Caco-2 (cell line): Measurements from ENCODE around the gene CHRM1. TPM values are rescaled to one million over a fixed set of nuclear protein-coding genes. Genes with fewer than 3 reads are reported as not detected.

Experiments used
- BruUV-seq: library from RNA; stranded (reverse); fragments of 400-500 nt; replicated peaks from 2 replicates; lab custom pipeline; 2021; lab: Mats Ljungman, UMichigan
- CTCF ChIA-PET: fragments of 300-600 bp; sonication (Branson Sonifier 250); formaldehyde crosslinking; loops from one replicate; lab custom pipeline; 2022; ENCODE audit warnings: antibody characterized with exemption; lab: Charles Lee
- POLR2A ChIA-PET: fragments of 300-600 bp; sonication (Branson Sonifier 250); formaldehyde crosslinking; loops from one replicate; lab custom pipeline; 2022; ENCODE audit warnings: antibody characterized with exemption; lab: Charles Lee
- DNase-seq, 2 experiments: peaks; one replicate each; pipeline versions ENCODE4 v3.0.0 to v3.0.0-alpha.2; 2020 to 2022
- H3K27me3 ChIP-seq: replicated peaks from 2 replicates; pipeline ENCODE4 v1.6.0; 2011; ENCODE audit warnings: low read length; ENCODE audit not compliant: control insufficient read depth, insufficient read depth
- H3K36me3 ChIP-seq: 2 replicates; pipeline ENCODE4 v1.5.1; 2011; ENCODE audit warnings: low read length; ENCODE audit not compliant: control insufficient read depth, insufficient read depth
- H3K4me1 ChIP-seq: fragments of 250-450 bp; sonication (Bioruptor Pico); 2 replicates; pipeline ENCODE4 v1.5.1; 2020; ENCODE audit warnings: mild to moderate bottlenecking
- H3K4me3 ChIP-seq: 2 replicates; pipeline ENCODE4 v1.5.1; 2011; ENCODE audit warnings: low read depth, mild to moderate bottlenecking, control low read depth, low read length
- H3K9me3 ChIP-seq: fragments of 250-450 bp; sonication (Bioruptor Pico); 2 replicates; pipeline ENCODE4 v1.5.1; 2020; ENCODE audit warnings: mild to moderate bottlenecking, moderate library complexity
- H3K27ac Mint-ChIP-seq: one replicate; pipeline ENCODE4 v1.8.0; 2022; ENCODE audit warnings: mixed read lengths; ENCODE audit not compliant: unreplicated experiment
- H3K27me3 Mint-ChIP-seq: one replicate; pipeline ENCODE4 v1.8.0; 2022; ENCODE audit warnings: mixed read lengths; ENCODE audit not compliant: insufficient read depth, unreplicated experiment
- H3K36me3 Mint-ChIP-seq: one replicate; pipeline ENCODE4 v1.8.0; 2022; ENCODE audit warnings: mild to moderate bottlenecking, mixed read lengths; ENCODE audit not compliant: insufficient read depth, unreplicated experiment
- H3K4me1 Mint-ChIP-seq: one replicate; pipeline ENCODE4 v1.8.0; 2022; ENCODE audit warnings: low read depth, mixed read lengths; ENCODE audit not compliant: unreplicated experiment
- H3K4me3 Mint-ChIP-seq: one replicate; pipeline ENCODE4 v1.8.0; 2022; ENCODE audit warnings: mild to moderate bottlenecking, moderate library complexity, mixed read lengths; ENCODE audit not compliant: unreplicated experiment
- H3K9me3 Mint-ChIP-seq: one replicate; pipeline ENCODE4 v1.8.0; 2022; ENCODE audit warnings: mixed read lengths; ENCODE audit not compliant: unreplicated experiment
- CTCF ChIP-seq, 2 experiments: fragments of 200-600 bp in 1 of 2; IDR thresholded peaks; 1 replicate in 1 of 2; 2 replicates in 1 of 2; pipeline versions ENCODE4 v1.5.1 to v1.8.0; 2011 to 2022; ENCODE audit warnings: antibody characterized with exemption in 1 of 2, control low read depth in 1 of 2, inconsistent platforms in 1 of 2, low read depth in 1 of 2, low read length in 1 of 2, mild to moderate bottlenecking in 1 of 2, moderate library complexity in 1 of 2; ENCODE audit not compliant: insufficient read depth in 1 of 2, severe bottlenecking in 1 of 2, unreplicated experiment in 1 of 2
- intact Hi-C: fragments of 100-400 bp; cut with micrococcal nuclease; formaldehyde crosslinking; loops from one replicate; pipeline ENCODE4 v1.10.0; 2022; ENCODE audit not compliant: unreplicated experiment
- total RNA-seq: library from RNA; stranded (reverse); gene quantifications from 2 replicates; pipeline ENCODE4 v1.2.3, GENCODE V29; 2022

Gene CHRM1
- total RNA-seq, 1 experiment from 2014 or later, result not detected

DNA sequence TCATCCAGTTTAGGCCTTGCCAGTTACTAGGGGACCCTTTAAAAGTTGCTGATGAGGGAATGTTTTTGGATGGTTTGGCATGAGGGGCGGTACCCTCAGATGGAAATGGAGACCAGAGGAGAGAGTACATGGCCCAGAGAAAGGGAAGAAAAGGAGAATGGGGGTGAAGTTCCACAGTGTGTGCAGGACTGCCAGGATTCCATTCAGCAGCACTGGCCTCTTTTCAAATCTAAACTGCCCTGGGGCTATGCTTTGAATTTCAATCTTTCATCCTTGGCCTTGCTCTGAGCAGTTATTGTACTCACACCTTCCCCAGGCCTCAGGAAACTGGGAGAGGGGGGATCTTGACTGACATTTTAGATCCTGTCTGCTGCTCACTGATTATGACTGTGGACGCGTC is 37.5 kb downstream of the CHRM1 start:
- DNase-seq, result no peak
- Histone ChIP-seq H3K9me3 (no peaks in the 10 kb centered on the region), H3K4me1 (peaks cover 67% of the 10 kb centered on the region), H3K27me3 (no peaks in the 10 kb centered on the region), H3K36me3 (peaks cover 27% of the 10 kb centered on the region), H3K4me3 (0 out of 2 replicates have a peak overlapping the region, but pooled peaks have one; percentile 11)
- TF ChIP-seq CTCF (IDR thresholded peaks at IDR 0.05; ENCODE audit: insufficient read depth in 1 of 2, low read depth in 1 of 2, low read length in 1 of 2, severe bottlenecking in 1 of 2, unreplicated experiment in 1 of 2), result no peak
- Mint-ChIP-seq H3K4me3 (peak overlapping the region; percentile 97), H3K9me3 (no peaks in the 10 kb centered on the region), H3K27me3 (no peaks in the 10 kb centered on the region), H3K4me1 (peaks cover 53% of the 10 kb centered on the region), H3K27ac (peak overlapping the region; percentile 99), H3K36me3 (peaks cover 100% of the 10 kb centered on the region)
- ChIA-PET CTCF (interaction anchor here (0.9 kb wide), 1 partner anchor 42 kb away, joined by 3 read pairs; no protein-coding TSS in a partner anchor), POLR2A (interaction anchor here (0.5 to 2.2 kb wide), 5 partner anchors 26 to 52 kb away, joined by 3 to 8 read pairs (median 4); partner anchors contain the start of genes STX5 and TEX54)
- intact Hi-C loops, result no loop called here
- no TSS peak for BruUV-seq

- Mint-ChIP-seq H3K4me3 (peak overlapping the region; percentile 97), H3K36me3 (peaks cover 100% of the 10 kb centered on the region)
- intact Hi-C loops, result no loop called here
Measured at GRCh38 chr11:62882788-62883501, 38.2 kb downstream of the CHRM1 start.

GRCh38 chr11:62882431-62882749 is 38.8 kb downstream of the CHRM1 start:
- peaks cover 20% of the 10 kb centered on the region for H3K36me3 ChIP-seq

More at GRCh38 chr11:62882788-62883501, 38.2 kb downstream of the CHRM1 start:
- POLR2A ChIA-PET, result interaction anchor here (0.7 kb wide), 2 partner anchors 51 to 764 kb away, joined by 3 read pairs; no protein-coding TSS in a partner anchor
- no TSS peak for BruUV-seq
- H3K4me1 ChIP-seq, result peaks cover 60% of the 10 kb centered on the region
- Mint-ChIP-seq H3K9me3 (no peaks in the 10 kb centered on the region), H3K27me3 (no peaks in the 10 kb centered on the region), H3K27ac (peak overlapping the region; percentile 99), H3K4me1 (peaks cover 47% of the 10 kb centered on the region)
- TF ChIP-seq CTCF (IDR thresholded peaks at IDR 0.05; ENCODE audit: insufficient read depth in 1 of 2, low read depth in 1 of 2, low read length in 1 of 2, severe bottlenecking in 1 of 2, unreplicated experiment in 1 of 2), result no peak
- CTCF ChIA-PET, result no interaction called here
- H3K4me3 ChIP-seq, result peak overlapping the region; percentile 99
- no peak for DNase-seq
- H3K9me3 ChIP-seq, result no peaks in the 10 kb centered on the region
- H3K27me3 ChIP-seq, result no peaks in the 10 kb centered on the region
- H3K36me3 ChIP-seq, result peaks cover 21% of the 10 kb centered on the region

More at GRCh38 chr11:62882431-62882749, 38.8 kb downstream of the CHRM1 start:
- BruUV-seq, result no TSS peak
- no peak for DNase-seq
- Histone ChIP-seq H3K27me3 (no peaks in the 10 kb centered on the region), H3K4me3 (peak overlapping the region; percentile 99), H3K9me3 (no peaks in the 10 kb centered on the region), H3K4me1 (peaks cover 59% of the 10 kb centered on the region)
- ChIA-PET CTCF (no interaction called here), POLR2A (interaction anchor here (0.7 to 1.7 kb wide), 5 partner anchors 27 to 764 kb away, joined by 3 to 24 read pairs (median 9); partner anchors contain the start of genes HNRNPUL2, TMEM179B and TTC9C)
- Mint-ChIP-seq H3K4me3 (peak overlapping the region; percentile 97), H3K27me3 (no peaks in the 10 kb centered on the region), H3K4me1 (peaks cover 47% of the 10 kb centered on the region), H3K36me3 (peaks cover 100% of the 10 kb centered on the region), H3K9me3 (no peaks in the 10 kb centered on the region), H3K27ac (peak overlapping the region; percentile 99)
- intact Hi-C loops, result no loop called here
- no peak for TF ChIP-seq CTCF (IDR thresholded peaks at IDR 0.05; ENCODE audit: insufficient read depth in 1 of 2, low read depth in 1 of 2, low read length in 1 of 2, severe bottlenecking in 1 of 2, unreplicated experiment in 1 of 2)
